Measurements from ENCODE around the gene PACSIN1. TPM values are rescaled to one million over a fixed set of nuclear protein-coding genes. Genes with fewer than 3 reads are reported as not detected.

The PACSIN1 gene
- total RNA-seq, 2 donors from 2014 or later: 5.6 to 6.3 TPM

- peak overlapping the region; percentile 33 to 55 for H3K4me3 ChIP-seq
- no peaks in the 10 kb centered on the region for H3K27me3 ChIP-seq
- H3K4me1 ChIP-seq: peaks cover 0 to 15% of the 10 kb centered on the region in 2 donors
- no peak for DNase-seq (ENCODE audit: low spot score)
- no peaks in the 10 kb centered on the region for H3K36me3 ChIP-seq
- H3K9me3 ChIP-seq: no peaks in the 10 kb centered on the region
- H3K27ac ChIP-seq: no peak overlapping the region
- TF ChIP-seq CTCF (IDR thresholded peaks at IDR 0.05): no peak
Observed at GRCh38 chr6:34466242-34467185, 638 bp downstream of the PACSIN1 start.

- DNase-seq (ENCODE audit: low spot score): no peak
- H3K27me3 ChIP-seq: no peaks in the 10 kb centered on the region
- no peaks in the 10 kb centered on the region for H3K36me3 ChIP-seq
- no peak overlapping the region for H3K27ac ChIP-seq
- H3K9me3 ChIP-seq: peaks cover 0 to under 1% of the 10 kb centered on the region in 2 donors
- peaks cover 0 to 15% of the 10 kb centered on the region in 2 donors for H3K4me1 ChIP-seq
- TF ChIP-seq CTCF (IDR thresholded peaks at IDR 0.05): no peak
- H3K4me3 ChIP-seq: no peak overlapping the region
Observed at GRCh38 chr6:34468378-34468892, 2.6 kb downstream of the PACSIN1 start.

GRCh38 chr6:34469499-34469898 lies 3.6 kb downstream of the PACSIN1 start:
- peaks cover 0 to 8% of the 10 kb centered on the region in 2 donors for H3K9me3 ChIP-seq
- DNase-seq (ENCODE audit: low spot score): no peak
- TF ChIP-seq CTCF (IDR thresholded peaks at IDR 0.05): no peak
- H3K4me3 ChIP-seq: no peak overlapping the region
- no peaks in the 10 kb centered on the region for H3K27me3 ChIP-seq
- H3K4me1 ChIP-seq: peaks cover 0 to 15% of the 10 kb centered on the region in 2 donors
- no peak overlapping the region for H3K27ac ChIP-seq
- H3K36me3 ChIP-seq: no peaks in the 10 kb centered on the region

GRCh38 chr6:34472425-34472824 lies 6.5 kb downstream of the PACSIN1 start:
- H3K36me3 ChIP-seq: no peaks in the 10 kb centered on the region
- no peak for TF ChIP-seq CTCF (IDR thresholded peaks at IDR 0.05)
- no peaks in the 10 kb centered on the region for H3K27me3 ChIP-seq
- no peaks in the 10 kb centered on the region for H3K4me1 ChIP-seq
- peaks cover 0 to 8% of the 10 kb centered on the region in 2 donors for H3K9me3 ChIP-seq
- no peak overlapping the region for H3K27ac ChIP-seq
- no peak overlapping the region for H3K4me3 ChIP-seq
- no peak for DNase-seq (ENCODE audit: low spot score)

GRCh38 chr6:34473967-34474366 lies 8.1 kb downstream of the PACSIN1 start:
- TF ChIP-seq CTCF (IDR thresholded peaks at IDR 0.05): no peak
- no peaks in the 10 kb centered on the region for H3K36me3 ChIP-seq
- no peaks in the 10 kb centered on the region for H3K27me3 ChIP-seq
- no peak for DNase-seq (ENCODE audit: low spot score)
- no peak overlapping the region for H3K27ac ChIP-seq
- peaks cover 0 to 8% of the 10 kb centered on the region in 2 donors for H3K9me3 ChIP-seq
- no peaks in the 10 kb centered on the region for H3K4me1 ChIP-seq
- H3K4me3 ChIP-seq: no peak overlapping the region
